Kidney capillary endothelial cell (primary cell): ENCODE data around the gene GRIP2.

Experiments used
- DNase-seq: peaks from one replicate; pipeline ENCODE4 v3.0.0-alpha.2; 2018; ENCODE audit warnings: low spot score

The GRIP2 gene

DNA sequence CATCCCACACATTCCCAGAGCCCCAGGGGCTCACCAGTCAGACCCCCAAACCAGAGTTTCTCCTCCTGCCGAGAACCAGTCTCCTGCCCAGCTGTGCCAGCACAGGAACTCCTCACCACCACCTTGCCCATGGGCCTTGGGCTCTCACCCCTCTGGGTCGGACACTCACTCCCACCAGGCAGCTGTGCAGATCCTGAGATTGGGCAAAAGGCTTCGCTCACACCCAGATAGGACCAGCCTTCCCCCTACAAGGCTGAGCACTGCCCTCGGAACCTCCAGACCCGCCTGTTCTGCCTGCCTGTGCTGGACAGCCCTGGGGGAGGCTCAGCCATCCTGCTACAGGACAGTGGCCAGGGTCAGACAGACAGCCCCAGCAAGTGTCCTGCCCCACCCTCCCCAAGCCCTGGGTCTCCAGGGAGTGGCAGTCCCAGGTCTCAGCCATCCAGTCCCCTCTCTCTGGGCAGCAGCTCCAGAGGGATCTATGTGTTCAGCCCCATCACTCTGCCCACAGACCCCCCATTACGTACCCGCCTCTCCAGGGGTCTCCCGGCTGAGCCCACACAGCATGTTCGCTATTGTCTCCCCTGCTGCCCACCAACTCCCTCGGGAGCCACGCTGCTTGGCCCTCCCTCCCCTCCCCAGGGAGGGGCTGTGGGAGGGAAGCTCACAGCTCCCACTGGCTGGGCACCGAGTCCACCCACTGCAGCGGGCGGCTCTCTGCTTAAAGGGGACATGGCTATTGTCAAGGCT is at the start of gene GRIP2:
GRIP2 (minus strand) TSS at position 601 of the 750 bp plus-strand sequence; CDS start at position 567, 34 bp downstream.
- DNase-seq, result no peak

DNA sequence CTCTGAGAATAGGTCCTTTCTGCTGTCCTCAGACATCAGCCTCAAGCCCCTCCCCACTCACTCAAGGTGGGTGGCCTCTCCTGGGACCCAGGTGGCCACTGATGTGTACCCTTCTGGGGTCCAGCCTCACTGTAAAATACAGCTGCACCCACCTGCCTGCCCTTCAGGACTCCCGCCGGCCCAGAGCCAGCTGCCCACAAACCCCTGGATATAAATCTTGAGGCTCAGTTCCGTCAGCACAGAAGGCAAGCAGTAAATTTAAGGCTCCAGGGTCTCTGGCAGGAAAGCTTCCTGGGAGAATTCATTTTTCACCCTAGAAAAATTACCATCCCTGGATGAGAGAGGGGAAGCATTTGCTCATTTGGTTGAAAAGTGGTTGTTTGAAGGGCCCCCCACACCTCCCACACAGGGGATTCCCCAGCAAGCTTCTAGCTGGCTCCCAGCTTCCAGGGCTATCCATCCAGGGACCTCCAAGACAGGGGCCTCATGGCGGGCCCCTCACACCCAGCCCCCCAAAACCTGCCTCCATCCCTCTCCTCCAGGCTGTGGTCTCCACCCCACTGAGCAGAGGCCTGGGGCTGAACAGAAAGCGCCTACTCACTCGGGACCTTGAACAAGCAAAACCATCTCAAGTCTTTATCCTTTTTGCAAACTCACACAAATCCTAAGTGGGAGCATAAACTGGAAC is 48.4 kb upstream of the GRIP2 start:
- DNase-seq, result no peak

DNA sequence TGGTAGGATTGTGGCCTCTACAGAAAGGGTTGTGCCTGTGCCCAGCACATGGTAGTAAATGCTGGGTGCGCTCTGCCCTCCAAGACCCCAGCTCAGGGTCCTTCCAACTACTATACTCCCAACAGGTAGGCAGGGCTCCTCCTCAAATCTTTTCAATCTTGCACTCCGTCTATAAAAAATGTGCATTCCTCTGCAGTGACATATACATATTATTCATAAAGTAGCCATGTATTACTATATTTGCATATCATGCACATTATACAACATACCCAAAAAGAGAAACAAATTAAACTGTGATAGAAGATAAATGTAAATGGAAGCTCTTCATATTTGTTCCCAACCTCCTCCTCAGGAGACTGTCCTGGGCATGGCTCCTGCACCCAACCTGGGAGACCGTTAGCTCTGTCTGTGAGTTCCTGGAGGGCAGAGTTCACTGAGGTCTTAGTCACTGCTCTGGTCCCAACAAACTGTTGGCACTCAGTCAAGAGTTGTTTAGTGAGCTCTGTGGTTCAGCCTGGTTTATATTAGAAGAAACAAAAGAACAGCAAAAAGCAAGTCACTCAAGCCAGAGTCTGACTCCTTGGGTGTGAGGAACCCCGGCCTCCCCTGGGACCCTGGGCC is 47.7 kb upstream of the GRIP2 start:
- peak; percentile 55 for DNase-seq

- DNase-seq, result no peak
These were observed 46.5 kb upstream of the GRIP2 start for GRCh38 chr3:14586611-14587010.

GRCh38 chr3:14583548-14584091 is 43.5 kb upstream of the GRIP2 start:
- no peak for DNase-seq

GRCh38 chr3:14582045-14582410 is 41.9 kb upstream of the GRIP2 start:
- no peak for DNase-seq

DNA sequence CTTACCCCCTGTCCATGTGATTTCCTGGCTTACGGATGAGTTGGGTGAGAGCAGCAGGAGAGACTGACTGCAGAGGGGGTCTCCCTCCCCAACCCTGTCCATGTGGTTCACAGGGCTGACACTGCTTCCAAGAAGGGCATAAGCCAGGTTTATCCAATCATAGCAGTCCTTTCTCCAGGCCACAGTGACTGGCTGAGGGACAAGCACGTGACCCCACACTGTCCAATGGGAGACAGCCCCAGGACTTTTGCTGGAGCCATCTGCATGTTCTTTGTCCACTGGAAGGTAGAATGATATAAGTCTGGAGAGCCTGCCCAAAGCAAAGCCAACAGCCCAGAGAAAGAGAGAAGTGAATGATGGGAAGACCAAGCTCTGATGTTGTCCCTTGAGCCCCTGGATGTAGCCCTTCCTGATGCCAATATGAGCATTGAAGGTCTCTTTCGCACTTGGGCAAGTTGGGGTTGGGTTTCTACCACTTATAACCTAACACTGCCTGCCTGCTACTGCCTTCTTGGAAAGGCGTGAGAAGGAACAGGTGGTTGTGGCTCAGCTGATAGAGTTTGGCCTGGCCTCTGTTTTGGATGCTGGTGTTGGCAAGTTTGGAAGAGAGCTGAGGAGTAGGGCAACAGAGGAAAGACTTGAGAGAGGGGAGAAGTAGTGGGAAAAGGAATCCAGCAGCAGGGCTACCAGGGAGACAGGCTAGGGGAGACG is 41.3 kb upstream of the GRIP2 start:
- no peak for DNase-seq

GRCh38 chr3:14577897-14578296 is 37.8 kb upstream of the GRIP2 start:
- no peak for DNase-seq

GRCh38 chr3:14576163-14576562 is 36.0 kb upstream of the GRIP2 start:
- DNase-seq, result no peak

GRCh38 chr3:14574183-14574582 is 34.0 kb upstream of the GRIP2 start:
- DNase-seq, result no peak

DNA sequence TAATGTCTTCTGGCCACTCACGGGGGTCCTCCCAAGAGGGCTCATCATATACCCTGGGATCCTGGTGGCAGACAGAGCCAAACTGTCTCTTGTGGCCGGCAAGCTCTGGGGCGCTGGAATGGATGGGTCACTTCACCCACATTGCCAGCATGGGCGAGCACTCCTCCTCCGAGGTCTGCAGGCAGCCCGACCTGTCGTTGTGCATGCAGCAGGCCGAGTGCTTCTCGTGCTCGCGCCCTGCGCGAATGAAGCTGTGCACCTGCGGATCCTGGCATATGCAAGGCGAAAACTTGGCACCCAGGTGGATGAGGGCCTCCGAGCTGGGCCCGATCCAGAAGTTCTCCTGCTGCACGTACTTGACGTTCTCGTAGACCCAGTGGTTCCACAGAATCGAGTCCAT is 33.6 kb upstream of the GRIP2 start:
- DNase-seq, result no peak

GRCh38 chr3:14570864-14571263 is 30.7 kb upstream of the GRIP2 start:
- DNase-seq, result no peak

DNA sequence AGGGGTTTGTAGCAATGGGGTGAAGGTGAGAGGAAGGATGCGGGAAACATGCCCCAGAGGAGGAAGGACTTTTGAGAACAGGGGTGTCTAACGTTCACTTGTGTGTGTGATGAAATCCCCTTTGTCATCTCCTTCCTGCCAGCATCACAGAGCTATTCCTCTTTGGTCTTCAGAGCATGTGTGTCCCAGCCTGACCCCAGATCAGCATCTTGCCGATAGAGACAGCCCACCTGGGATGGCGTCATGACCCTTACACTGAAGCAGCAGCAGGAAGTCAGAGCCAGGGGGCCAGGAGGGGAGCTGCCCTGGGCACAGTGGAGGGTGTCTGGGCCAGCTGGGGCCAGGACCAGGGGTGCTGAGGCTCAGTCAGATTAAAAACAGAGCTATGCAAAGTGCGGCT is 29.9 kb upstream of the GRIP2 start:
- DNase-seq, result no peak

- DNase-seq, result no peak
These were observed 29.4 kb upstream of the GRIP2 start for GRCh38 chr3:14569474-14570000.

DNA sequence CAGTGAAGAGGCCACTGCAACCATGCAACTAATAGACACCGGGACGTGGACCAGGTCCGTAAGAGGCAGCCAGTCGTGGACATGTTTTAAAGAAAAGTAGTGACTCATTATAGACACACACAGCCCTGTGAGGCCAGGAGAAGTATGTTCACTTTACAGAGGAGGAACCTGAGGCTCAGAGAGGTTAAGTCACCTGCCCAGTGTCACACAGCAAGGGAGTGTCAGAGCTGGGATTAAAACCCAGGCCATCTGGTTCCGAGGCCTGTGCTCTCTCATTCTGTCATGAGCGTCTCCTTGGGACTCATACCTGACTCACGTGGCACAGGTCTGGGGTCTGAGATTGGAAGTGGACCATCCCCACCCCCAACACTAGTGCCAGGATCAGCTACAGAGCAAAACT is 28.1 kb upstream of the GRIP2 start:
- no peak for DNase-seq

- no peak for DNase-seq
These were observed 26.7 kb upstream of the GRIP2 start for GRCh38 chr3:14566812-14567211.

GRCh38 chr3:14565868-14566588 is 25.9 kb upstream of the GRIP2 start:
- no peak for DNase-seq

DNA sequence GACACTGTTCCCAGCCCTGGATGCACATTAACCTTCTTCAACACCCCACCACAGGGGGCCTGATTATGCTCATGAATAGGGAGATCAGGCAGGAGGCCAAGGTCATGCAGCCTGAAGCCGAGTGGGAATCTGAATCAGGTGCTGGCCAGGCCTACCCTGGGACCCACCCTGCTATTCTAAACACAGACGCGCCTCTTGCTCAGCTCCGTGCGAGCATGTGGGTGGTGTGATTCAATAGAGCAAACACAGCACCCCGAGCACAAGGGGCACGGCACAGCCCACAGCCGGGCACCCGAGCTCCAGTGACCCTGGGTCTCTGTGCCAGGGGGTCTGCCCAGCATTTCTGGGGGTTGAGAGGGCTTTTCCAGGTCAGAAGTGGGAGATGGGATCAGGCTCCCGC is 24.6 kb upstream of the GRIP2 start:
- DNase-seq, result no peak

- DNase-seq, result no peak
These were observed 23.9 kb upstream of the GRIP2 start for GRCh38 chr3:14563946-14564539.

- DNase-seq, result no peak
These were observed 22.2 kb upstream of the GRIP2 start for GRCh38 chr3:14562121-14562890.
